ENCODE results near the gene DDR1.

DNA sequence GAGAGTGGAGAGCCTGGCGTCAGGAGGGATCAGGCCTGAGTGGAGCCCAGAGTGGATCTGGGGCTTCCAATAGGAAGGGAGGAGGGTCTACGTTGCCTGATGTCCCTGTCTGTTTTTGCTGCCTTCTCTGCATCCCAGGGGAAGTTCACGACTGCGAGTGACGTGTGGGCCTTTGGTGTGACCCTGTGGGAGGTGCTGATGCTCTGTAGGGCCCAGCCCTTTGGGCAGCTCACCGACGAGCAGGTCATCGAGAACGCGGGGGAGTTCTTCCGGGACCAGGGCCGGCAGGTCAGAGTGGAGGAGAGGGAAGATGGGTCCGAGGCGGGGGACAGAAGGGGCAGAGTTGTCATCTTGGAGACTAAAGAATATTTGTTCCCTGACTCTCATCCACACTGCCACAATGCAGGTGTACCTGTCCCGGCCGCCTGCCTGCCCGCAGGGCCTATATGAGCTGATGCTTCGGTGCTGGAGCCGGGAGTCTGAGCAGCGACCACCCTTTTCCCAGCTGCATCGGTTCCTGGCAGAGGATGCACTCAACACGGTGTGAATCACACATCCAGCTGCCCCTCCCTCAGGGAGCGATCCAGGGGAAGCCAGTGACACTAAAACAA lies 14.5 kb downstream of the DDR1 start:
- TF ChIP-seq CTCF (IDR thresholded peaks at IDR 0.05; ENCODE audit: low read depth, low read length) (no peak), EZH2phosphoT487 (IDR thresholded peaks at IDR 0.05; ENCODE audit: low read depth) (no peak)

All from OCI-LY3 (cell line).